ENCODE measurements around the gene MZT2A.
"Not testable (repeated sequence)": the region's sequence is repeated elsewhere in the genome, so short reads cannot be mapped to it uniquely, and the experiment has no call there.

Gene MZT2A

GRCh38 chr2:131445896-131446295 lies 46.3 kb downstream of the MZT2A start:
- DNase-seq: no peak

GRCh38 chr2:131445515-131445797 lies 46.7 kb downstream of the MZT2A start:
- not testable (repeated sequence) for DNase-seq

- DNase-seq: not testable (repeated sequence)
Observed at GRCh38 chr2:131444736-131445514, 47.3 kb downstream of the MZT2A start.

- not testable (repeated sequence) for DNase-seq
Observed at GRCh38 chr2:131440742-131441468, 51.3 kb downstream of the MZT2A start.

Data from activated gamma-delta T cell (primary cell).